H9 (cell line): ENCODE results near the gene MDFIC. TPM values are rescaled to one million over a fixed set of nuclear protein-coding genes. Genes with fewer than 3 reads are reported as not detected.

Source experiments
- DNase-seq: peaks from one replicate; pipeline ENCODE4 v3.0.0-alpha.2; 2017
- H2AFZ ChIP-seq: one replicate; pipeline ENCODE4 v1.6.1; 2013; ENCODE audit warnings: mild to moderate bottlenecking, low read length, control low read depth, moderate library complexity
- H2AK5ac ChIP-seq: 2 replicates; pipeline ENCODE4 v1.6.1; 2013; ENCODE audit warnings: low read length, control low read depth, mixed read lengths; ENCODE audit not compliant: insufficient read length
- H2BK120ac ChIP-seq: one replicate; pipeline ENCODE4 v1.6.1; 2013; ENCODE audit warnings: low read depth, mild to moderate bottlenecking, low read length, control low read depth, inconsistent platforms; ENCODE audit not compliant: poor library complexity, severe bottlenecking
- H2BK12ac ChIP-seq: 2 replicates; pipeline ENCODE4 v1.6.1; 2013; ENCODE audit warnings: low read length, control low read depth, mixed read lengths, low read depth; ENCODE audit not compliant: insufficient read length
- H2BK15ac ChIP-seq: 2 replicates; pipeline ENCODE4 v1.6.1; 2013; ENCODE audit warnings: low read depth, low read length, control low read depth
- H2BK20ac ChIP-seq: one replicate; pipeline ENCODE4 v1.6.1; 2013; ENCODE audit warnings: low read depth, mild to moderate bottlenecking, low read length, control low read depth, inconsistent platforms; ENCODE audit not compliant: poor library complexity, severe bottlenecking
- H2BK5ac ChIP-seq: 2 replicates; pipeline ENCODE4 v1.6.1; 2013; ENCODE audit warnings: low read length, control low read depth, mixed read lengths; ENCODE audit not compliant: insufficient read length
- H3K14ac ChIP-seq: 2 replicates; pipeline ENCODE4 v1.6.1; 2013; ENCODE audit warnings: low read length, control low read depth; ENCODE audit not compliant: insufficient read depth
- H3K18ac ChIP-seq: 2 replicates; pipeline ENCODE4 v1.6.1; 2013; ENCODE audit warnings: low read depth, mild to moderate bottlenecking, mixed read lengths, low read length, control low read depth; ENCODE audit not compliant: insufficient read length
- H3K23ac ChIP-seq: 2 replicates; pipeline ENCODE4 v1.6.1; 2013; ENCODE audit warnings: low read length, control low read depth, mixed read lengths, low read depth; ENCODE audit not compliant: insufficient read length
- H3K23me2 ChIP-seq: 2 replicates; pipeline ENCODE4 v1.6.1; 2013; ENCODE audit warnings: low read depth, mild to moderate bottlenecking, mixed read lengths, low read length, control low read depth; ENCODE audit not compliant: insufficient read length, poor library complexity, severe bottlenecking
- H3K27ac ChIP-seq: 2 replicates; pipeline ENCODE4 v1.5.1; 2013; ENCODE audit warnings: low read length, control low read depth, mixed read lengths, low read depth; ENCODE audit not compliant: insufficient read length
- H3K27me3 ChIP-seq: 2 replicates; pipeline ENCODE4 v1.6.1; 2013; ENCODE audit warnings: low read length, control low read depth, inconsistent platforms; ENCODE audit not compliant: insufficient read depth
- H3K4ac ChIP-seq: 2 replicates; pipeline ENCODE4 v1.6.1; 2013; ENCODE audit warnings: low read depth, mild to moderate bottlenecking, control low read depth, inconsistent platforms, low read length, moderate library complexity
- H3K4me1 ChIP-seq: 2 replicates; pipeline ENCODE4 v1.6.1; 2013; ENCODE audit warnings: low read length, control low read depth, inconsistent platforms; ENCODE audit not compliant: insufficient read depth
- H3K4me2 ChIP-seq: 2 replicates; pipeline ENCODE4 v1.6.1; 2013; ENCODE audit warnings: low read length, control low read depth, mixed read lengths; ENCODE audit not compliant: insufficient read length, insufficient read depth
- H3K56ac ChIP-seq: 2 replicates; pipeline ENCODE4 v1.6.1; 2013; ENCODE audit warnings: low read depth, mild to moderate bottlenecking, mixed read lengths, low read length, control low read depth; ENCODE audit not compliant: insufficient read length
- H3K79me1 ChIP-seq: 2 replicates; pipeline ENCODE4 v1.6.1; 2013; ENCODE audit warnings: low read depth, mild to moderate bottlenecking, moderate library complexity, low read length, control low read depth, inconsistent platforms; ENCODE audit not compliant: insufficient read depth, poor library complexity, severe bottlenecking
- H3K79me2 ChIP-seq: 2 replicates; pipeline ENCODE4 v1.6.1; 2013; ENCODE audit warnings: low read length, control low read depth, inconsistent platforms; ENCODE audit not compliant: insufficient read depth
- H3K9ac ChIP-seq: 2 replicates; pipeline ENCODE4 v1.6.1; 2013; ENCODE audit warnings: low read length, control low read depth, mixed read lengths; ENCODE audit not compliant: insufficient read length; ENCODE audit errors: extremely low read depth
- H3K9me3 ChIP-seq: one replicate; pipeline ENCODE4 v1.6.1; 2013; ENCODE audit warnings: low read depth, low read length, inconsistent platforms; ENCODE audit not compliant: control insufficient read depth
- H3T11ph ChIP-seq: one replicate; pipeline ENCODE4 v1.6.1; 2013; ENCODE audit warnings: mild to moderate bottlenecking, low read length, control low read depth, inconsistent platforms
- H4K20me1 ChIP-seq: one replicate; pipeline ENCODE4 v1.6.1; 2013; ENCODE audit not compliant: control insufficient read depth, insufficient read length, insufficient read depth
- H4K5ac ChIP-seq: 2 replicates; pipeline ENCODE4 v1.6.1; 2013; ENCODE audit warnings: low read depth, mild to moderate bottlenecking, mixed read lengths, low read length, control low read depth; ENCODE audit not compliant: insufficient read length
- H4K8ac ChIP-seq: replicated peaks from 2 replicates; pipeline ENCODE4 v1.6.1; 2013; ENCODE audit warnings: low read length, control low read depth, mixed read lengths, low read depth; ENCODE audit not compliant: insufficient read length
- H4K91ac ChIP-seq: 2 replicates; pipeline ENCODE4 v1.6.1; 2013; ENCODE audit warnings: low read depth, mild to moderate bottlenecking, moderate library complexity, mixed read lengths, low read length, control low read depth; ENCODE audit not compliant: insufficient read length
- H3K27ac Mint-ChIP-seq, 3 experiments: 2 replicates in 2 of 3; 3 replicates in 1 of 3; pipeline ENCODE4 v1.8.0; 2020 to 2021; ENCODE audit warnings: mixed read lengths in 3 of 3, mild to moderate bottlenecking in 1 of 3, moderate library complexity in 1 of 3
- H3K27me3 Mint-ChIP-seq: 2 replicates; pipeline ENCODE4 v1.8.0; 2021; ENCODE audit warnings: low read depth, mild to moderate bottlenecking, moderate library complexity, mixed read lengths
- H3K36me3 Mint-ChIP-seq, 3 experiments: 2 replicates in 2 of 3; 3 replicates in 1 of 3; pipeline ENCODE4 v1.8.0; 2020 to 2021; ENCODE audit warnings: low read depth in 3 of 3, mixed read lengths in 3 of 3; ENCODE audit not compliant: insufficient read depth in 1 of 3
- H3K4me1 Mint-ChIP-seq, 2 experiments: 2 replicates each; pipeline ENCODE4 v1.8.0; 2020; ENCODE audit warnings: mixed read lengths in 2 of 2
- H3K4me3 Mint-ChIP-seq, 2 experiments: 2 replicates in 1 of 2; 3 replicates in 1 of 2; pipeline ENCODE4 v1.8.0; 2020 to 2021; ENCODE audit warnings: mild to moderate bottlenecking in 2 of 2, mixed read lengths in 2 of 2, moderate library complexity in 1 of 2
- H3K9me3 Mint-ChIP-seq, 2 experiments: 2 replicates in 1 of 2; 3 replicates in 1 of 2; pipeline ENCODE4 v1.8.0; 2020; ENCODE audit warnings: mild to moderate bottlenecking in 2 of 2, mixed read lengths in 2 of 2, moderate library complexity in 1 of 2
- CTCF ChIP-seq: fragments of 200-600 bp; sonication (generic); conservative IDR thresholded peaks from 3 replicates; pipeline ENCODE4 v1.8.0; 2021; ENCODE audit warnings: antibody characterized with exemption, mild to moderate bottlenecking
- WGBS: extraction: QIAGEN DNeasy Blood & Tissue Kit; methylation state at CpG from one replicate; pipeline ENCODE4 v1.1.7; 2013; ENCODE audit warnings: missing lambda C conversion rate, low lambda C conversion rate, mixed read lengths; ENCODE audit not compliant: insufficient read length; ENCODE audit errors: extremely low coverage; 5-methylcytosine and 5-hydroxymethylcytosine counted together
- total RNA-seq: library from RNA; stranded (reverse); gene quantifications from 2 replicates; pipeline ENCODE4 v1.2.1, GENCODE V29; 2021

Gene MDFIC
- total RNA-seq, 1 experiment from 2014 or later: 2.0 TPM

GRCh38 chr7:114931656-114932011 is 9.7 kb downstream of the MDFIC start:
- no peak overlapping the region for H3K27ac ChIP-seq
- no peaks in the 10 kb centered on the region; a peak in 1 of 7 replicates for H3K36me3 Mint-ChIP-seq
- H3K79me2 ChIP-seq: no peaks in the 10 kb centered on the region
- no peak overlapping the region for H3K56ac ChIP-seq
- H4K8ac ChIP-seq: no peak overlapping the region
- H3K23ac ChIP-seq: no peak overlapping the region
- H2BK120ac ChIP-seq: no peak overlapping the region
- no peaks in the 10 kb centered on the region for H3K23me2 ChIP-seq
- H3K9me3 Mint-ChIP-seq: no peaks in the 10 kb centered on the region
- H3K27me3 ChIP-seq: no peaks in the 10 kb centered on the region
- peaks cover 5 to 8% of the 10 kb centered on the region in 2 experiments for H3K4me1 Mint-ChIP-seq
- no peak overlapping the region for H3K18ac ChIP-seq
- H3K27ac Mint-ChIP-seq: 0 out of 7 replicates have a peak overlapping the region, but pooled peaks of 1 of the 3 experiments have one; percentile 83
- H3K4ac ChIP-seq: no peak overlapping the region
- H3K4me1 ChIP-seq: no peaks in the 10 kb centered on the region; the same call in 1 of the 2 replicates
- H4K5ac ChIP-seq: no peak overlapping the region
- no peak overlapping the region for H2BK15ac ChIP-seq
- no peak overlapping the region for H2BK20ac ChIP-seq
- H3K9ac ChIP-seq: no peak overlapping the region
- H4K91ac ChIP-seq: no peak overlapping the region
- no peak overlapping the region for H2BK12ac ChIP-seq
- no peak for TF ChIP-seq CTCF
- no peak overlapping the region for H3K4me3 Mint-ChIP-seq
- no peak for DNase-seq
- H2BK5ac ChIP-seq: no peak overlapping the region
- no peak overlapping the region for H3T11ph ChIP-seq
- H2AFZ ChIP-seq: no peak overlapping the region
- H3K14ac ChIP-seq: no peak overlapping the region
- no peaks in the 10 kb centered on the region for H3K79me1 ChIP-seq
- WGBS: no CpG with 5 or more reads among the region's 9 CpGs
- H3K27me3 Mint-ChIP-seq: no peaks in the 10 kb centered on the region
- H3K9me3 ChIP-seq: no peaks in the 10 kb centered on the region
- no peaks in the 10 kb centered on the region for H4K20me1 ChIP-seq
- H3K4me2 ChIP-seq: no peak overlapping the region
- H2AK5ac ChIP-seq: no peak overlapping the region
